ENCODE results near the gene GPR68. TPM values are rescaled to one million over a fixed set of nuclear protein-coding genes. Genes with fewer than 3 reads are reported as not detected.

GPR68 gene
- total and polyA plus RNA-seq, 2 experiments from 2014 or later: 0.20 to 0.42 TPM

DNA sequence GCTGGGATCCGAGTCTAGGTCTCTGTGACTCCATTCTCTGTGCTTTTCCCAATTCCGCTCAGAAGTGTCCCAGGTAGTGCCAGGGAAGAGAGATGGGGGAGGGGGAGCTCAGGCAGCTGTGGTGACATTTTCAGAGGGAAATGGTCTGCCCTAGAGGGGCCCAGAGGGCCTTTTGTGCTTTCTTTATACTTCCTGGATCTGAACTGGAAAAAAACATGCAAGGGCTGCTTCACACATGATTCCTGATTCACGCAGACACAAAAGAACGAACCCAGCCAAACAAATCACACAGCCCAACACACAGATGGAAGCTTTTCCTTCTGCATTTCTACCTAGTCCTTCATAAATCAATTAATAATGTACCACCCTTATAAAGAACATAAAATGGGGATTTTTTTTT lies 26.5 kb downstream of the GPR68 start:
- Histone ChIP-seq H3K9me2 (replicated peaks; ENCODE audit: insufficient read depth) (no peaks in the 10 kb centered on the region), H4K20me1 (ENCODE audit: insufficient read depth, poor library complexity, severe bottlenecking) (no peaks in the 10 kb centered on the region), H3K9me3 (ENCODE audit: low read depth) (no peaks in the 10 kb centered on the region), H3K4me2 (no peak overlapping the region), H3K4me1 (ENCODE audit: insufficient read depth) (no peaks in the 10 kb centered on the region), H3K4me3 (no peak overlapping the region), H3K27ac (no peak overlapping the region), H2AFZ (no peak overlapping the region), H3K27me3 (no peaks in the 10 kb centered on the region), H3K79me2 (no peaks in the 10 kb centered on the region), H3K36me3 (replicated peaks; ENCODE audit: insufficient read depth, low read depth) (no peaks in the 10 kb centered on the region)
- TF ChIP-seq EZH2phosphoT487 (IDR thresholded peaks at IDR 0.05; ENCODE audit: low read depth, severe bottlenecking, unreplicated experiment) (no peak), EZH2 (IDR thresholded peaks at IDR 0.05; ENCODE audit: borderline replicate concordance) (no peak)
- TF ChIP-seq, protein P1, sequence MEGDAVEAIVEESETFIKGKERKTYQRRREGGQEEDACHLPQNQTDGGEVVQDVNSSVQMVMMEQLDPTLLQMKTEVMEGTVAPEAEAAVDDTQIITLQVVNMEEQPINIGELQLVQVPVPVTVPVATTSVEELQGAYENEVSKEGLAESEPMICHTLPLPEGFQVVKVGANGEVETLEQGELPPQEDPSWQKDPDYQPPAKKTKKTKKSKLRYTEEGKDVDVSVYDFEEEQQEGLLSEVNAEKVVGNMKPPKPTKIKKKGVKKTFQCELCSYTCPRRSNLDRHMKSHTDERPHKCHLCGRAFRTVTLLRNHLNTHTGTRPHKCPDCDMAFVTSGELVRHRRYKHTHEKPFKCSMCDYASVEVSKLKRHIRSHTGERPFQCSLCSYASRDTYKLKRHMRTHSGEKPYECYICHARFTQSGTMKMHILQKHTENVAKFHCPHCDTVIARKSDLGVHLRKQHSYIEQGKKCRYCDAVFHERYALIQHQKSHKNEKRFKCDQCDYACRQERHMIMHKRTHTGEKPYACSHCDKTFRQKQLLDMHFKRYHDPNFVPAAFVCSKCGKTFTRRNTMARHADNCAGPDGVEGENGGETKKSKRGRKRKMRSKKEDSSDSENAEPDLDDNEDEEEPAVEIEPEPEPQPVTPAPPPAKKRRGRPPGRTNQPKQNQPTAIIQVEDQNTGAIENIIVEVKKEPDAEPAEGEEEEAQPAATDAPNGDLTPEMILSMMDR (IDR thresholded peaks at IDR 0.05; ENCODE audit: poor library complexity): no peak
- no peak for DNase-seq (ENCODE audit: low spot score)
- 91% methylated on average over 4 of the region's 4 CpGs for WGBS (ENCODE audit: low lambda C conversion rate, missing lambda C conversion rate)

DNA sequence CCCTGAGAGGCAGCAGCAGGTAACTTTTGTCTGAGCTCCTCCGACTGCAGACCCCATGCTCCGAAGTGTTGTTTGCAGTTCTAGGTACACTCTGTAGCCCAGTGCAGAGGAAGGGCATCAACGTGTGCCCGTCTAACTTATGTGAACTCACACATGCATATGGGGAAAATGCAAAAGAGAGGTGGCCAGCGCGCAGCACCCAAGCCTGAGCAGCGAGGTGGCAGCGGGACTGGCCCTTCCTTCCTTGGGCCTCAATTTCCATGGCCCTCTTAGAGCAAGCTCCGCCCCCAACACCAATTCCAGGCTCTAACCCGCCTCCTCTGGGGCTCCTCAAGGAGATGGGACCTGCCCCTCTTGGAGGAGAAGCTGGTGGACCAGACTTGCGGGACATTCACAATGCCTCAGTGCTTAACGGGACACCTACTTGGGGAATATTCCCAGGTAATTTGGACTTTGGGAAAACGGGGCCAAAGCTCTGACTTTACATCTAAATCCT lies 27.7 kb downstream of the GPR68 start:
- TF ChIP-seq, protein P1 (IDR thresholded peaks at IDR 0.05; ENCODE audit: poor library complexity): no peak
- TF ChIP-seq EZH2phosphoT487 (IDR thresholded peaks at IDR 0.05; ENCODE audit: low read depth, severe bottlenecking, unreplicated experiment): no peak
- no peak for TF ChIP-seq EZH2 (IDR thresholded peaks at IDR 0.05; ENCODE audit: borderline replicate concordance)
- H4K20me1 ChIP-seq (ENCODE audit: insufficient read depth, poor library complexity, severe bottlenecking): no peaks in the 10 kb centered on the region
- no peak for DNase-seq (ENCODE audit: low spot score)
- H3K9me2 ChIP-seq (replicated peaks; ENCODE audit: insufficient read depth): no peaks in the 10 kb centered on the region
- no peaks in the 10 kb centered on the region for H3K9me3 ChIP-seq (ENCODE audit: low read depth)
- H3K36me3 ChIP-seq (replicated peaks; ENCODE audit: insufficient read depth, low read depth): no peaks in the 10 kb centered on the region
- H3K4me3 ChIP-seq: no peak overlapping the region
- H2AFZ ChIP-seq: no peak overlapping the region
- H3K4me2 ChIP-seq: no peak overlapping the region
- no peaks in the 10 kb centered on the region for H3K27me3 ChIP-seq
- WGBS (ENCODE audit: low lambda C conversion rate, missing lambda C conversion rate): 93% methylated on average over 13 of the region's 13 CpGs
- H3K4me1 ChIP-seq (ENCODE audit: insufficient read depth): no peaks in the 10 kb centered on the region
- H3K79me2 ChIP-seq: no peaks in the 10 kb centered on the region
- H3K27ac ChIP-seq: no peak overlapping the region

DNA sequence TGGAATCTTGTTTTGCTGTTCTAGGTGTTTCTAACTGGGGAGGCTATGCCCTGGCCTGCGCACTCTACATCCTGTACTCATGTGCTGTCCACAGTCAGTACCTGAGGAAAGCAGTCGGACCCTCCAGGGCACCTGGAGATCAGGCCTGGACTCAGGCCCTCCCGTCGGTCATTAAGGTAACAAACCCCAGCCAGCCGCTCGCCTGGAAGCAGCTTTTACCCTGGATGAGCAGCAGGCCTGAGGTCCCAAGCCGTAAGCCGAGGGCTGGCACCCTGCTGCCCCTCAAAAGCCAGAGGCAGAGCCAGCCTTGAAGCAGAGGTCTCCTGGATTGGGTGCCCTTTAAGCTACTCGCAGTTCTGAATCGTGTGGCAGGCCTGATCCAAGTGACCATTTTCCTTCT lies 29.1 kb downstream of the GPR68 start:
- H4K20me1 ChIP-seq (ENCODE audit: insufficient read depth, poor library complexity, severe bottlenecking): no peaks in the 10 kb centered on the region
- no peak overlapping the region for H2AFZ ChIP-seq
- H3K27ac ChIP-seq: no peak overlapping the region
- 93% methylated on average over 10 of the region's 10 CpGs for WGBS (ENCODE audit: low lambda C conversion rate, missing lambda C conversion rate)
- no peaks in the 10 kb centered on the region for H3K27me3 ChIP-seq
- peaks cover 7% of the 10 kb centered on the region for H3K36me3 ChIP-seq (replicated peaks; ENCODE audit: insufficient read depth, low read depth)
- H3K4me2 ChIP-seq: no peak overlapping the region
- TF ChIP-seq, protein P1 (IDR thresholded peaks at IDR 0.05; ENCODE audit: poor library complexity): no peak
- TF ChIP-seq EZH2 (IDR thresholded peaks at IDR 0.05; ENCODE audit: borderline replicate concordance) (no peak), EZH2phosphoT487 (IDR thresholded peaks at IDR 0.05; ENCODE audit: low read depth, severe bottlenecking, unreplicated experiment) (no peak)
- H3K9me3 ChIP-seq (ENCODE audit: low read depth): no peaks in the 10 kb centered on the region
- no peaks in the 10 kb centered on the region for H3K79me2 ChIP-seq
- H3K4me3 ChIP-seq: no peak overlapping the region
- H3K4me1 ChIP-seq (ENCODE audit: insufficient read depth): no peaks in the 10 kb centered on the region
- no peaks in the 10 kb centered on the region for H3K9me2 ChIP-seq (replicated peaks; ENCODE audit: insufficient read depth)
- no peak for DNase-seq (ENCODE audit: low spot score)

DNA sequence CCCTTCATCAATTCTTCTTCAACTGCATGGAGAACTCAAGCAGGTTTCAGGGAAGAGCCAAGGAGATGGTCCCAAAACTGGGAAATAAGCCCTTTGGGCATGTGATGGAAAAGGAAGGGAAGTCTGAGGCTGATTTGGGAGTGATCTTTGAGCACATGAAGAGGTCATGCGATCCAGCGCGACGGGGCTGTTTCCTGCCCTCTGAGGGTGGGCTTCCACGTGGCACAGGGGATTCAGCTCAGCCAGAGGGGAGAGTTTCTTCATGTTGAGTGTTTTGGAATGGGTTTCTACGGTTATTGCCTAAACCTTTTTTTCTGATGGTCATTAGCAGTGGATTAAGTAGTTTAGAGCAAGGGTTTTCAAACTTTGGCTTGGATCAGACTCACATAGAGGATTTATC lies 30.2 kb downstream of the GPR68 start:
- Histone ChIP-seq H3K27me3 (no peaks in the 10 kb centered on the region), H2AFZ (no peak overlapping the region), H3K36me3 (replicated peaks; ENCODE audit: insufficient read depth, low read depth) (peaks cover 7% of the 10 kb centered on the region), H3K4me2 (no peak overlapping the region), H3K79me2 (no peaks in the 10 kb centered on the region), H3K9me2 (replicated peaks; ENCODE audit: insufficient read depth) (no peaks in the 10 kb centered on the region), H3K9me3 (ENCODE audit: low read depth) (no peaks in the 10 kb centered on the region), H4K20me1 (ENCODE audit: insufficient read depth, poor library complexity, severe bottlenecking) (no peaks in the 10 kb centered on the region), H3K27ac (no peak overlapping the region), H3K4me1 (ENCODE audit: insufficient read depth) (no peaks in the 10 kb centered on the region), H3K4me3 (no peak overlapping the region)
- no peak for TF ChIP-seq EZH2phosphoT487 (IDR thresholded peaks at IDR 0.05; ENCODE audit: low read depth, severe bottlenecking, unreplicated experiment)
- TF ChIP-seq, protein P1 (IDR thresholded peaks at IDR 0.05; ENCODE audit: poor library complexity): no peak
- no peak for TF ChIP-seq EZH2 (IDR thresholded peaks at IDR 0.05; ENCODE audit: borderline replicate concordance)
- no peak for DNase-seq (ENCODE audit: low spot score)
- 92% methylated on average over 6 of the region's 6 CpGs for WGBS (ENCODE audit: low lambda C conversion rate, missing lambda C conversion rate)
